ENCODE results near the gene FBXO48.

The FBXO48 gene

GRCh38 chr2:68412127-68412819 lies 54.8 kb downstream of the FBXO48 start:
- H3K27me3 Mint-ChIP-seq (ENCODE audit: low read depth, poor library complexity) = no peaks in the 10 kb centered on the region
- no peak for DNase-seq
- no peak for TF ChIP-seq CTCF (IDR thresholded peaks at IDR 0.05)
- peaks cover 12% of the 10 kb centered on the region for H3K9me3 Mint-ChIP-seq
- H3K36me3 Mint-ChIP-seq (ENCODE audit: low read depth) = no peaks in the 10 kb centered on the region
- H3K4me3 Mint-ChIP-seq = no peak overlapping the region
- H3K4me1 Mint-ChIP-seq = peaks cover 9% of the 10 kb centered on the region
- no peak overlapping the region for H3K27ac Mint-ChIP-seq

GRCh38 chr2:68411397-68412126 lies 55.5 kb downstream of the FBXO48 start:
- DNase-seq = no peak
- Mint-ChIP-seq H3K27ac (no peak overlapping the region), H3K4me1 (peaks cover 2% of the 10 kb centered on the region), H3K9me3 (peaks cover 19% of the 10 kb centered on the region), H3K27me3 (ENCODE audit: low read depth, poor library complexity) (peaks cover 3% of the 10 kb centered on the region), H3K36me3 (ENCODE audit: low read depth) (no peaks in the 10 kb centered on the region), H3K4me3 (no peak overlapping the region)
- no peak for TF ChIP-seq CTCF (IDR thresholded peaks at IDR 0.05)
